Activated CD8-positive, alpha-beta T cell treated with anti-CD3 and anti-CD28 coated beads for 36 hours (primary cell): Measurements from ENCODE around the gene SLIT3. TPM values are rescaled to one million over a fixed set of nuclear protein-coding genes. Genes with fewer than 3 reads are reported as not detected.

ENCODE experiments used
- ATAC-seq: fragments of 200-7000 bp; cut with Tn5 transposase; one replicate; pipeline ENCODE4 v1.10.0; 2021; ENCODE audit warnings: mild to moderate bottlenecking, moderate library complexity
- CTCF ChIA-PET: fragments of 350-600 bp; sonication (Branson Sonifier 250); formaldehyde crosslinking; loops from one replicate; lab custom pipeline; 2021; ENCODE audit warnings: antibody characterized with exemption; lab: Charles Lee
- POLR2A ChIA-PET: fragments of 350-600 bp; sonication (Branson Sonifier 250); formaldehyde crosslinking; loops from one replicate; lab custom pipeline; 2021; ENCODE audit warnings: antibody characterized with exemption; lab: Charles Lee
- DNase-seq: peaks from one replicate; pipeline ENCODE4 v3.0.0-alpha.2; 2020
- H3K27ac Mint-ChIP-seq: one replicate; pipeline ENCODE4 v1.8.0; 2021; ENCODE audit warnings: mild to moderate bottlenecking, mixed read lengths
- H3K27me3 Mint-ChIP-seq: one replicate; pipeline ENCODE4 v1.8.0; 2021; ENCODE audit warnings: mixed read lengths
- H3K36me3 Mint-ChIP-seq: one replicate; pipeline ENCODE4 v1.8.0; 2021; ENCODE audit warnings: low read depth, mixed read lengths
- H3K4me1 Mint-ChIP-seq: one replicate; pipeline ENCODE4 v1.8.0; 2021; ENCODE audit warnings: low read depth, mixed read lengths
- H3K4me3 Mint-ChIP-seq: one replicate; pipeline ENCODE4 v1.8.0; 2021; ENCODE audit warnings: mild to moderate bottlenecking, moderate library complexity, mixed read lengths
- H3K9me3 Mint-ChIP-seq: one replicate; pipeline ENCODE4 v1.8.0; 2021; ENCODE audit warnings: mixed read lengths
- CTCF ChIP-seq: fragments of 200-600 bp; IDR thresholded peaks from one replicate; pipeline ENCODE4 v1.8.0; 2022; ENCODE audit warnings: antibody characterized with exemption, mild to moderate bottlenecking
- intact Hi-C: fragments of 100-400 bp; cut with micrococcal nuclease; formaldehyde crosslinking; loops from one replicate; pipeline ENCODE4 v1.10.0; 2022
- total RNA-seq, 2 experiments: library from RNA; stranded (reverse); gene quantifications; one replicate each; pipeline ENCODE4 v1.2.3, GENCODE V29; 2021

The SLIT3 gene
- total RNA-seq, 2 experiments from 2014 or later: 0.69 to 0.74 TPM

GRCh38 chr5:168658394-168658793, 642.5 kb downstream of the SLIT3 start:
- no peaks in the 10 kb centered on the region for H3K36me3 Mint-ChIP-seq
- no peak for TF ChIP-seq CTCF
- intact Hi-C loops: no loop called here
- ChIA-PET CTCF (no interaction called here), POLR2A (no interaction called here)
- H3K4me3 Mint-ChIP-seq: no peak overlapping the region
- ATAC-seq: no peak
- H3K27ac Mint-ChIP-seq: no peak overlapping the region
- H3K27me3 Mint-ChIP-seq: peaks cover 3% of the 10 kb centered on the region
- no peaks in the 10 kb centered on the region for H3K9me3 Mint-ChIP-seq
- H3K4me1 Mint-ChIP-seq: no peaks in the 10 kb centered on the region
- DNase-seq: no peak

- TF ChIP-seq CTCF: no peak
- H3K27ac Mint-ChIP-seq: no peak overlapping the region
- ChIA-PET CTCF (no interaction called here), POLR2A (no interaction called here)
- intact Hi-C loops: no loop called here
- no peak for ATAC-seq
- H3K4me1 Mint-ChIP-seq: no peaks in the 10 kb centered on the region
- H3K36me3 Mint-ChIP-seq: no peaks in the 10 kb centered on the region
- H3K4me3 Mint-ChIP-seq: no peak overlapping the region
- H3K9me3 Mint-ChIP-seq: no peaks in the 10 kb centered on the region
- peaks cover 1% of the 10 kb centered on the region for H3K27me3 Mint-ChIP-seq
- DNase-seq: no peak
Observed at GRCh38 chr5:168656633-168657032, 644.3 kb downstream of the SLIT3 start.

- ATAC-seq (no peak), DNase-seq (no peak)
- Mint-ChIP-seq H3K27me3 (peaks cover 3% of the 10 kb centered on the region), H3K4me3 (no peak overlapping the region), H3K4me1 (no peaks in the 10 kb centered on the region), H3K36me3 (no peaks in the 10 kb centered on the region), H3K9me3 (no peaks in the 10 kb centered on the region), H3K27ac (no peak overlapping the region)
- TF ChIP-seq CTCF: no peak
- POLR2A ChIA-PET: no interaction called here
- CTCF ChIA-PET: no interaction called here
- intact Hi-C loops: no loop called here
Observed at GRCh38 chr5:168655316-168655715, 645.6 kb downstream of the SLIT3 start.

GRCh38 chr5:168654211-168654721, 646.7 kb downstream of the SLIT3 start:
- intact Hi-C loops: no loop called here
- no peak overlapping the region for H3K4me3 Mint-ChIP-seq

GRCh38 chr5:168653626-168654025, 647.3 kb downstream of the SLIT3 start:
- CTCF ChIA-PET: interaction anchor here (1.2 kb wide), 1 partner anchor 14 kb away, joined by 3 read pairs; no protein-coding TSS in a partner anchor

More at GRCh38 chr5:168654211-168654721, 646.7 kb downstream of the SLIT3 start:
- Mint-ChIP-seq H3K36me3 (no peaks in the 10 kb centered on the region), H3K27ac (no peak overlapping the region), H3K9me3 (no peaks in the 10 kb centered on the region), H3K27me3 (peaks cover 4% of the 10 kb centered on the region), H3K4me1 (no peaks in the 10 kb centered on the region)
- ChIA-PET CTCF (interaction anchor here (1.0 kb wide), 1 partner anchor 8 kb away, joined by 3 read pairs; no protein-coding TSS in a partner anchor), POLR2A (no interaction called here)
- ATAC-seq (no peak), DNase-seq (no peak)
- TF ChIP-seq CTCF: no peak

More at GRCh38 chr5:168653626-168654025, 647.3 kb downstream of the SLIT3 start:
- intact Hi-C loops: no loop called here
- no peak for TF ChIP-seq CTCF
- ATAC-seq (no peak), DNase-seq (no peak)
- no peaks in the 10 kb centered on the region for H3K9me3 Mint-ChIP-seq
- no peaks in the 10 kb centered on the region for H3K4me1 Mint-ChIP-seq
- H3K27me3 Mint-ChIP-seq: peaks cover 4% of the 10 kb centered on the region
- no peaks in the 10 kb centered on the region for H3K36me3 Mint-ChIP-seq
- POLR2A ChIA-PET: no interaction called here
- H3K4me3 Mint-ChIP-seq: no peak overlapping the region
- H3K27ac Mint-ChIP-seq: no peak overlapping the region
